Measurements from ENCODE around the gene ATF7IP. TPM values are rescaled to one million over a fixed set of nuclear protein-coding genes. Genes with fewer than 3 reads are reported as not detected.
A peak's percentile ranks its signal among the peaks of the same experiment; 100 is the strongest.
"Not testable (repeated sequence)": the region's sequence is repeated elsewhere in the genome, so short reads cannot be mapped to it uniquely, and the experiment has no call there.

The ATF7IP gene, protein sequence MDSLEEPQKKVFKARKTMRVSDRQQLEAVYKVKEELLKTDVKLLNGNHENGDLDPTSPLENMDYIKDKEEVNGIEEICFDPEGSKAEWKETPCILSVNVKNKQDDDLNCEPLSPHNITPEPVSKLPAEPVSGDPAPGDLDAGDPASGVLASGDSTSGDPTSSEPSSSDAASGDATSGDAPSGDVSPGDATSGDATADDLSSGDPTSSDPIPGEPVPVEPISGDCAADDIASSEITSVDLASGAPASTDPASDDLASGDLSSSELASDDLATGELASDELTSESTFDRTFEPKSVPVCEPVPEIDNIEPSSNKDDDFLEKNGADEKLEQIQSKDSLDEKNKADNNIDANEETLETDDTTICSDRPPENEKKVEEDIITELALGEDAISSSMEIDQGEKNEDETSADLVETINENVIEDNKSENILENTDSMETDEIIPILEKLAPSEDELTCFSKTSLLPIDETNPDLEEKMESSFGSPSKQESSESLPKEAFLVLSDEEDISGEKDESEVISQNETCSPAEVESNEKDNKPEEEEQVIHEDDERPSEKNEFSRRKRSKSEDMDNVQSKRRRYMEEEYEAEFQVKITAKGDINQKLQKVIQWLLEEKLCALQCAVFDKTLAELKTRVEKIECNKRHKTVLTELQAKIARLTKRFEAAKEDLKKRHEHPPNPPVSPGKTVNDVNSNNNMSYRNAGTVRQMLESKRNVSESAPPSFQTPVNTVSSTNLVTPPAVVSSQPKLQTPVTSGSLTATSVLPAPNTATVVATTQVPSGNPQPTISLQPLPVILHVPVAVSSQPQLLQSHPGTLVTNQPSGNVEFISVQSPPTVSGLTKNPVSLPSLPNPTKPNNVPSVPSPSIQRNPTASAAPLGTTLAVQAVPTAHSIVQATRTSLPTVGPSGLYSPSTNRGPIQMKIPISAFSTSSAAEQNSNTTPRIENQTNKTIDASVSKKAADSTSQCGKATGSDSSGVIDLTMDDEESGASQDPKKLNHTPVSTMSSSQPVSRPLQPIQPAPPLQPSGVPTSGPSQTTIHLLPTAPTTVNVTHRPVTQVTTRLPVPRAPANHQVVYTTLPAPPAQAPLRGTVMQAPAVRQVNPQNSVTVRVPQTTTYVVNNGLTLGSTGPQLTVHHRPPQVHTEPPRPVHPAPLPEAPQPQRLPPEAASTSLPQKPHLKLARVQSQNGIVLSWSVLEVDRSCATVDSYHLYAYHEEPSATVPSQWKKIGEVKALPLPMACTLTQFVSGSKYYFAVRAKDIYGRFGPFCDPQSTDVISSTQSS
- total RNA-seq (2014; rRNA removed; shearing (Covaris generic)), result 9.7 and 13.3 TPM in 2 replicates
- polyA plus RNA-seq (2015; cell fraction: cytosol; rRNA removed), result 7.0 and 9.2 TPM in 2 replicates
- 19.5 and 23.0 TPM in 2 replicates for polyA plus RNA-seq (2015; cell fraction: nucleus; rRNA removed)

DNA sequence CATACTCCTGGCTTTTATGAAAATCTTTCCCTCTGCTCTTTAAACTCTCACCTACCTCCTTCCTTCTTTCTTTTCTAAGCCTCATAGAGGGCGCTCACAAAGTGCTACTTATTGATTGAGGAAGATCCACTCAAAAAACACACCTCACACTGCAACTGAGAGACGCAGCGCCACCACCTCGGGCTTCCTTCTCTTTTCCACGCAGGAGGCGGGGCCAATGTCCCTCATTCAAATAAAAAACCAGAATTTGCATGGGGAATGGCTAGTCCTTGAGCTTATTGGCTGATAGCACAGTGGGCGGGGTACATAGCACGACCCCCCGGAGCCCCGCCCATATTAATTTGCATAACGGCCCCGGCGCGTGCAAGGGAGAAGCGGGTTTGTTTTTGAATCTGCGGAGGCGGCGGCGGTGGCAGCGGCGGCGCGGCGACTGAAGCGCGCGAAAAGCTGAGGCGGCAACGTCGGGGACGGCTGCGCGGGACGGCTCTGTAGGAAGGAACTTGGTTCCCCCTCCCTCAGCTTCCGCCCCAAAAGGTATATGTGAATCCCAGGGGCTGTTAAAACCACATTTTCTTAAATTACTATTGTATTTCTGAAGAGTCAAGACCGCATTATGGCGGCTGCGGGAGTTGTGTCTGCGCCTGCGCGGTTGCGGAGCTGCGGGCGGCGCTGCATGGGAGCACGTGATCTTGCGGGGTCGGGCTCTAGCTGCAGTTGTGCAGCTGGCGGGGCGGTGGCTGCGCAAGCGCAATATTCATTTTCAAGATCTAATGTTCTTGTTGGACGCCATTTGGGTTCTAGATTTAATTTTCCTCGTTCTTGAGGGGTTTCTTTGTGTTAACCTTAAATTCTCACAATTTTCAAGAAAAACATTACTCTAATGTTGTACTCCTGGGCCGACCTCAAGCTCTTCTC, at the start of gene ATF7IP:
Gene ATF7IP (plus strand): TSS at position 389 of the 915 bp plus-strand sequence. CDS start 58,234 bp downstream, outside the sequence.
- peak; percentile 97 for DNase-seq (ENCODE audit: low read depth)

DNA sequence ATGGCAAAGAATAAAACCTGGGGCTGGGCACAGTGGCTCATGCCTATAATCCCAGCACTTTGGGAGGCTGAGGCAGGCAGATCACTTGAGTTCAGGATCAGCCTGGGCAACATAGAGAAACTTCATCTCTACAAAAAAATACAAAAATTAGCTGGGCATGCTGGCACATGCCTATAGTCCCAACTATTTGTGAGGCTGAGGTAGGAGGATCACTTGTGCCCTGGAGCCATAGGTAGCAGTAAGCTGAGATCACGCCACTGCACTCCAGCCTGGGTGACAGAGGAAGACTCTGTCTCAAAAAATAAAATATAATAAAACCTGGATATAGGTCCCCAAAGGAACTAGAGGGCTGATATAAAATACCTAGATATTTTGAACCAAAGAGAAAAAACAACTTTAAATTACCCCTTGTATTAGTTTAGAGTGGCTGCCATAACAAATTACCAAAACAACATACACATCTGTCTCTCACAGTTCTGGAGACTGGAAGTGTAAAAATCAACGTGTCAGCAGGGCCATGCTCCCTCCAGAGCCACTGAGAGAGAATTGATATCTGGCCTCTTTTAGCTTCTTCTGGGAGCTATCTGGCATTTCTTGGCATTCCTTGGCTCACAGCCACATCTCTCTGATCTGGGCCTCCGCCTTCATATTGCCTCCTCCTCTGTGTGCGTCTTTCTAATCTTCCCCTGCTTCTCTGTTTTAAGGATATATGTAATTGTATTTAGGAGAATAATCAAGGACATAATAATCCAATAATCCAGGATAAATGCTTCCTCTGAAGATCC, 47.9 kb upstream of the ATF7IP start:
- no peak for DNase-seq (ENCODE audit: low read depth)

DNA sequence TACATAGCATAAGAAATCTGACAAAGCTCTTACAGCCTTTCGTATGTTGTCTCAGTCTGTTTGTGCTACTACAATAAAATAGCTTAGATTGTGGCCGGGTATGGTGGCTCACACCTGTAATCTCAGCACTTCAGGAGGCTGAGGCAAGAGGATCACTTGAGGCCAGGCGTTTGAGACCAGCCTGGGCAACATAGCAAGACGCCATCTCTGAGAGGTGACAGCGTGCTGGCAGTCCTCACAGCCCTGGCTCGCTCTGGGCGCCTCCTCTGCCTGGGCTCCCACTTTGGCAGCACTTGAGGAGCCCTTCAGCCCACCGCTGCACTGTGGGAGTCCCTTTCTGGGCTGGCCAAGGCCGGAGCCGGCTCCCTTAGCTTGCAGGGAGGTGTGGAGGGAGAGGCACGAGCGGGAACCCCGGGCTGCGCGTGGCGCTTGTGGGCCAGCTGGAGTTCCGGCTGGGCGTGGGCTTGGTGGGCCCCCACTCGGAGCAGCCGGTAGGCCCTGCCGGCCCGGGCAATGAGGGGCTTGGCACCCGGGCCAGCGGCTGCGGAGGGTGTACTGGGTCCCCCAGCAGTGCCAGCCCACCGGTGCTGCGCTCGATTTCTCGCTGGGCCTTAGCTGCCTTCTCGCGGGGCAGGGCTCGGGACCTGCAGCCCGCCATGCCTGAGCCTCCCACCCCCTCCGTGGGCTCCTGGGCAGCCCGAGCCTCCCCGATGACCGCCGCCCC, 45.6 kb upstream of the ATF7IP start:
- not testable (repeated sequence) for DNase-seq (ENCODE audit: low read depth)

DNA sequence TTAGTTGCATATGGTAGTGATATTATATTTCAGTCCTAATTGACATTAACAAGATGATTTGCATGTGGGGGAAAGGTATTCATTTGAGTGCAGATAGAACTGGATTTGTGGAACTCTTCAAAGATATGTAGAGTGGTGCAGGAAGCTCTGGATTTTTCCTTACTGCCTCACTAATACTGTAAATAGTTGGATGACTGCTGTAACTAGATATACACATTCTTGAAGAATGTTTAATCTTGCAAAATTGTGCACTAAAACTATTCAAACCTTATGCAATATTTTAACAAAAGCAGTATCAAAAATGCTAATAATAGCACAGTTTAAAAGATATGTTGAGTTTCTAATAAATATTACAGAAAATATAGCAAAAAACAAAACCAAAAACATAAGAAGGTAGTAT, 43.1 kb upstream of the ATF7IP start:
- DNase-seq (ENCODE audit: low read depth), result no peak

DNA sequence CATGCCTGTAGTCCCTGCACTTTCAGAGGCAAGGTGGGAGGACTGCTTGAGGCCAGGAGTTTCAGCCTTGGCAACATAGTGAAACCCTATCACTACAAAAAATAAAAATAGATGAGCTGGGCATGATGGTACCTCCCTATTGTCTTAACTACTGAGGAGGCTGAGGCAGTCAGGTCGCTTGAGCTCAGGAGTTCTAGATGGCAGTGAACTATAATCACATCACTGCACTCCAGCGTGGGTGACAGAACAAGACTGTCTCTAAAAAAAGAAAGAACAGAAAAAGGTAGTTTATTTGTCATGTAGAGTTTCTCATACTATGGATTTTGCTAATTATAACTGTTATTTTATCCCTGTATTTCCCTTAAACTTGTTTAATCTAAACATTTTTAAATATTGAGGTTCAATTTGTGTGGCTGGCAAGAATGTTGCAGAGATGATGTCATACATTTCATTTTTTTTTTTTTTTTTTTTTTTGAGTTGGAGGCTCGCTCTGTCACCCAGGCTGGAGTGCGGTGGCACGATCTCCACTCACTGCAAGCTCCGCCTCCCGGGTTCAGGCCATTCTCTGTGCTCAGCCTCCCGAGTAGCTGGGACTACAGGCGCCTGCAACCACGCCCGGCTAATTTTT, 39.7 kb upstream of the ATF7IP start:
- no peak for DNase-seq (ENCODE audit: low read depth)

DNA sequence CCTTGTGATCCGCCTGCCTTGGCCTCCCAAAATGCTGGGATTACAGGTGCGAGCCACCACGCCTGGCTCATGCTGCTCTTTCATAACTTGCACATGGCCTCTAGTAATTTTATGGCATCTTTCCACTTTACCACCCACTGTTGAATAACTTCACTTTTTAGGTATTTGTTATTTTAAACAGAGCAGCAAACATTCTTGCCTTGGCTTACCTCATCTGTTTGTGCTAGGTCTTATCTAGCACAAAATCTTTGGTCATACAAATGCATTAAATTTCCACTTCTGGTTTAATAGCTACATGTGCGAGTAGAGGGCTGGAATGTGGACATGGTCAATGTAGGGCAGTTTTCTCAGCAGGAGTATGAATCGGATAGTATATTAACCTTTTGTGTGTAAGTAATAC, 38.8 kb upstream of the ATF7IP start:
- DNase-seq (ENCODE audit: low read depth), result no peak

DNA sequence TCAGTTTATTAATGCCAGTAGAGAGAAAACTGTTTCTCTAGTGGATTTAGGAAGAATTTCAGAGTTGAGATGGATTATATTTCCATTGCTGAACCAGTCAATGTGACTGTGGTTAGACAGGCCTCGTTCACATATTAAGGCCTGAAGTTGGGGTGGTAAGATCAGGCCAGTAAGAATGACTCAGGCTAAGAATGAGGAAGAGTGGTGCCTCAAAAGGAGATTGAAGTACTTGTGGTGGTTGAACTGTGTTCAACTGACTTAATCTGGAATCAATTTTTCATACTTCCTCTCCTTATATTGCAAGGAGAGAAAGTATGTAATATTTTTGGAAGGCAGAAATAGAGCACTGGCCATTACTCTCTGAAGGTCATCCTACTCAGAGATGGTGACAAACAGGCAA, 37.8 kb upstream of the ATF7IP start:
- DNase-seq (ENCODE audit: low read depth), result no peak

DNA sequence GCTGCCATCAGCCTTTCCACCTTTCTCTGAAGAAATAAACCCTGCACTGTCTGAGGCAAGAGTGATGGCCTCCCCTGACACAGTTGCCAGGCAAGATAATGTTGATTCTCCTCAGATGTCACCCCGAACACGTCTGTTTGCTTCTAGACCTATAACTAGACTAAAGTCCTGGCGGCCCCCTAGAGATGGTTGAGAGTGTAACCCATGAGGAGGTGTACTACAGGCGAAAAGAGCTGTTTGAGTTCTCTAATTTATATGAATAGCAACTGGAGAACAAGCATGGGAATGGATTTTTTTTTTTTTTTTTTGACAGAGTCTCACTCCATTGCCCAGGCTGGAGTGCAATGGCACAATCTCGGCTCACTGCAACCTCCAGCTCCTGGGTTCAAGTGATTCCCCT, 33.0 kb upstream of the ATF7IP start:
- DNase-seq (ENCODE audit: low read depth), result no peak

DNA sequence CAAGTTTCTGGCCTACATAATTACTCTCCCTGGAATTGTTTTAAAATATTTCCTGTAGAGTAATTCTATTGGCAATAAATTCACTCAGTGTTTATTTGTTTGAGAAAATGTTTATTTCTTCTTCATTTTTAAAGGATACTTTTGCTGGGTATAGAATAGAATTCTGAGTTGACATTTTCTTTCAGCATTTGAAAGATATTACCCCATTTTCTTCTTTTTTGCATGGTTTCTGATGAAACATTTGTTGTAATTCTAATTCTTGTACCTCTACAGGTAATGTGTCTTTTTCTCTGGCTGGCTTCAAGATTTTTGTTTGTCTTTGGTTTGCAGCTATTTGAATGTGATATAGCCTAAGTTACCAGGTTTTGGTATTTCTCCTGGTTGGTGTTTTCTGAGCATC, 25.1 kb upstream of the ATF7IP start:
- DNase-seq (ENCODE audit: low read depth), result no peak

DNA sequence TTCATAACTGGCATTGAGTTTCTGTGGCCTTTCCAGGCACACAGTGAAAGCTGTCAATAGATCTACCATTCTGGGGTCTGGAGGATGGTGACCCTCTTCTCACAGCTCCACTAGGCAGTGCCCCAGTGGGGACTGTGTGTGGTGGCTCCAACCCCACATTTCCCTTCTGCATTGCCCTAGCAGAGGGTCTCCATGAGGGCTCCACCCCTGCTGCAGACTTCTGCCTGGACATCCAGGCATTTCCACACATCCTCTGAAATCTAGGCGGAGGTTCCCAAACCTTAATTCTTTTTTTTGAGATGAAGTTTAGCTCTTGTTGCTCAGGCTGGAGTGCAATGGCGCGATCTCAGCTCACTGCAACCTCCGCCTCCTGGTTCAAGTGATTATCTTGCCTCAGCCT, 14.0 kb upstream of the ATF7IP start:
- DNase-seq (ENCODE audit: low read depth), result not testable (repeated sequence)

DNA sequence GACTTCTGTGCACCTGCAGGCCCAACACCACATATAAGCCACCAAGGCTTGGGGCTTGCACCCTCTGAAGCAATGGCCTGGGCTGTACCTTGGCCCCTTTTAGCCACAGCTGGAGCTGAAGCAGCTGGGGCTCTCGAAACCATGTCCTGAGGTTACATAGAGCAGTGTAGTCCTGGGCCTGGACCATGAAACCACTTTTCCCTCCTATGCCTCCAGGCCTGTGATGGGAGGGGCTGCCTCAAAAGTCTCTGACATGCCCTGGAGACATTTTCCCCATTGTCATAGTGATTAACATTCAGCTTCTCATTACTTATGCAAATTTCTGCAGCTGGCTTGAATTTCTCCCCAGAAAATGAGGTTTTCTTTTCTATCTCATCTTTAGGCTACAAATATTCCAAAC, 13.4 kb upstream of the ATF7IP start:
- DNase-seq (ENCODE audit: low read depth), result not testable (repeated sequence)

DNA sequence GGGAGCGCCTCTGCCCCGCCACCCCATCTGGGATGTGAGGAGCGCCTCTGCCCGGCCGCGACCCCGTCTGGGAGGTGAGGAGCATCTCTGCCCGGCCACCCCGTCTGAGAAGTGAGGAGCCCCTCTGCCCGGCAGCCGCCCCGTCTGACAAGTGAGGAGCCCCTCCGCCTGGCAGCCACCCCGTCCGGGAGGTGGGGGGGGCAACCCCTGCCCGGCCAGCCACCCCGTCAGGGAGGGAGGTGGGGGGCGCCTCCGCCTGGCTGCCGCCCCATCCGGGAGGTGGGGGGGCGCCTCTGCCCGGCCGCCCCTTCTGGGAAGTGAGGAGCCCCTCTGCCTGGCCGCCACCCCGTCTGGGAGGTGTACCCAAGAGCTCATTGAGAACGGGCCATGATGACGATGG, 10.8 kb upstream of the ATF7IP start:
- DNase-seq (ENCODE audit: low read depth), result not testable (repeated sequence)

DNA sequence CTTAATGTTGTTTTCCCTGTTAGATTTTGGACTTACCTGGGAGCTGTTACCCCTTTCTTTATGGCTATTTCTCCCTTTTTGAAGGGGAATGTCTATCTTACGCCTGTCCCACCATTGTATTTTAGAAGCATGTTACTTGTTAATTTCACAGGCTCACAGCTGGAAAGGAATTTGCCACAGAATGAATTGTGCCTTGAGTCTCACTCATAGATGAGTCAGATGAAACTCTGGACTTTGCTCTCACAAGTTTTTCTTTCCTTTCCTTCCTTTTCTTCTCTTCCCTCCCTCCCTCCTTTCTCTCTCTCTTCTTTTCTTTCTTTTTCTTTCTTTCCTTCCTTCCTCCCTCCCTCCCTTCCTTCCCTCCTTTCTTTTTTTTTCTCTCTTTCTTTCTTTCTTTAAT, 9.3 kb upstream of the ATF7IP start:
- DNase-seq (ENCODE audit: low read depth), result no peak

DNA sequence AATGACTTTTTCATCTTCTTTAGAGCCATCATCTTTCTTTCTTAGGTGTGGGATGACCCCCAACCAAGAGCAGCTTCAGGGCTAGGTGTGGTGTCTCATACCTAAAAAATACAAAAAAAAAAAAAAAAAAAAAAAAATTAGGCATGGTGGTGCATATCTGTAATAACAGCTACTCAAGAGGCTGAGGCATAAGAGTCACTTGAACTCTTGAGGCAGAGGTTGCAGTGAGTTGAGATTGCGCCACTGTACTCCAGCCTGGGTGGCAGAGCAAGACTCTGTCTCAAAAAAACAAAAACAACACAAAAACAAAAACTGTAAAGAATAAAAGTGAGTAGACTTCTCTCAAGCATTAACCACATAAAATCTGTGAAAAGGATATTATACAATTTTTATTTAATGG, 8.0 kb upstream of the ATF7IP start:
- no peak for DNase-seq (ENCODE audit: low read depth)

DNA sequence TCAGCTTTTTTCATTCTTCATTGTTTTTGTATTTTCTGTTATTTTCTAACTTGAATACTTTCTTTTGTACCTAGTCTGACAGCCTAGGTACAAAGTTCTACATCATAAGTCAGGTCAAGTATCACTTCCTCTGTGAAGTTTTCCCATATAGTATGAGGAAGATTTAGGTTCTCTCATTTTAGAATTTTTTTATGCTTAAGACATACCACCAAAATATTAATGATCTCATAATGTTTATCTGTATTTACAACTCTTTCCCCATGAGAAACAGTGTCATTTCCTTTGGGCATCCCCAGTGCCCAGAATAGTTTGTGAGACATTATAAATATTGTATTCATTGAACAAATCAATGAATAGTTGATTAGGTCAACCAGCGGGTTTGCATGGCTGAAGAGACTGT, 3.1 kb upstream of the ATF7IP start:
- no peak for DNase-seq (ENCODE audit: low read depth)

DNA sequence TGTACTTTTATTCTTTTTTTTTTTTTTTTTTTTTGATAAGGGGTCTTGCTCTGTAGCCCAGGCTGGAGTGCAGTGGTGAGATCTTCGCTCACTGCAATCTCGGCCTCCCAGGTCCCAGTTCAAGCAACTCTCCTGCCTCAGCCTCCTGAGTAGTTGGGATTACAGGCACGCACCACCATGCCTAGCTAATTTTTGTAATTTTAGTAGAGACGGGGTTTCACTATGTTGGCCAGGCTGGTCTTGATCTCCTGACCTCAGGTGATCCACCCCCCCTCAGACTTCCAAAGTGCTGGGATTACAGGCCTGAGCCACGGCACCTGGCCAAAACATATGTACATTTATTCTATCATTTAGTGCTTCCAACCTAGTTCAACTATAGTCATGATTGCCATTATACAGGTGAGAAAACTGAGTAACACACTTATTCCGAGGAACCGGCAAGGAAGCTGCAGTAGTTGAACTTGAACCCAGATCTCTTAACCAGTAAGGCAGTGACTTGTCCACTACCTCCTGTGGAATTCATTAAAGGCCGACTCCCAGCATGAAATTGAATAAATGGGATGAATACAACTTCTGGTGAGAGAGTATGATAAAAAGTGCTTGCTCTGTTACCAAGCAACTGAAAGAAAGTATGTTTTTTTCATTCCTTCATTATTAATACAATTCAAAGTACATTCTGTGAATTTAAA, 755 bp upstream of the ATF7IP start:
- no peak for DNase-seq (ENCODE audit: low read depth)

DNA sequence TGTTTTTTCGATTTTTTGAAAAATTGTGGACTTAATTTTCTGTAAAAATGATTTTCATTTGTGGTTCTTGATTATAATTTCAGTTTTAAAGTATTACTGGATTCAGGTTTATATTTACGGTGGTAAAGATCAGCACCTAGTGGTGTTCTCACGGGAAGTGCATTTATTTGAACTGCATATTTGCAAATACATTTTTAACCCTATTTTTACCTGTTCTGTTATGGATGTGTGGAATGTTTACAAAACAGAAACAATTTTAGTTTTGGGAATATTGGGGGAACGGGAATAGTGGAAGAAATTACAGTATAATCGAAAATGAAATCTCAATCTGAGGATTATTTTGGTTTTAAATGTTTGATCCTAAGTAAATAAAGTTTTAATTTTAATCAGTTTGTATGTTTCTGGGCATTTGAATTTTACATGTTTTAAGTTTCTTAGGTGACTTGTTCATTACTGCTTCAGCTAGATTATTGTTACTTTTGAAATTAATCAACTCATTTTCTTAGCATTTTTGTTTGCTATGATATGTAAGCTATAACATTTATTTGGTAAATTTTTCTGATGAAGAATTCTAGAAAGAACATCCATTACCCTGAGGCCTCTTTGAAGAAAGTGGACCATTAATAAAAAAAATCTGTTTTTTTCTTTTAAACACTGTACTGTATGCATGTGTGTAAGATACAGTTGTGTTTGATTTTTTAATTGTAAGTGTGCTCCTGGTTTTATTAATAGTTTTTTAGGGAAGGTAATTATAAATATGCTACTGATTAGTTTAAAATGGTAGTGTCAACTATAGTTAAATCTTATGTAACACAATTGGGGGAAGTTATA, 942 bp downstream of the ATF7IP start:
- no peak for DNase-seq (ENCODE audit: low read depth)

Measured in HT1080 (cell line).